Measurements from ENCODE around the gene GPC3. TPM values are rescaled to one million over a fixed set of nuclear protein-coding genes. Genes with fewer than 3 reads are reported as not detected.

Gene GPC3
- total and polyA plus RNA-seq, 4 experiments from 2014 or later: 0.20 to 2.4 (median 0.22) TPM; not detected in 1

DNA sequence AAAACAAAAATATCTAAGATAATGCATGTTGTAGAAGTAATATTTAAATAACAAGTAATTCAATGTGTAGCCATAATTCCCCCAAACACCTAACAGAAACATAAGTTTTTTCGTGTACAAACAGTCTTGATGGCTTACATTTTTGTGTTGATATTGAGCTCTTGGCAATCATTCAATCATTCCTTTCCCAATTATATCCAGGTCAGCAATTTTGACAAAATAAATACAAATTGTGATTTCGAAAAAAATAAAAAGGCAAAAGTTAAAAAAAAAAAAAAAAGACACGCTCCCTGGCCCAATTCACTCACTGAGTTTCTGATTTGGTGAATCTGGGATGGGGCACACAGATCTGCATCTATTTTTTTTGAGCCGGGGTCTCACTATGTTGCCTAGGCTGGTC is 382.5 kb downstream of the GPC3 start:
- no peaks in the 10 kb centered on the region for H3K9me3 Mint-ChIP-seq
- CTCF ChIA-PET (ENCODE audit: partially characterized antibody): no interaction called here

DNA sequence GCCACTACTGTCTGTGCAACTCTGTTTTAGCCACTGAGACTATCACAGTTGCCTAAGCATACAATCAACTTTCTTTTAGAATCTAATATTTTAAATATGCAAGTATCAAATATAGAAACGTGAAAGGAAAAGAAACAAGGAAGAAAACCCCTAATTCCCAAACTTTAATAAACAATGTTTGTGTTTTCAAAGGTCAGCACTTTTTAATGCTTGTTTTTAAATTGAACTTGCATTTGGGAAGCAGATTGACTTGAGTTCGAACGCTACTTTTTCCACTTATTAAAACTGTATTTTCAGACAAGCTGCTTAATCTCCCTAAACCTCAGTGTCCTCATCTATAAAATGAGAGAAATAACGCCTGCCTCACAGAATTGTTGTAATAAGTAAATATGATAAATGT is 384.3 kb downstream of the GPC3 start:
- no peaks in the 10 kb centered on the region for H3K9me3 Mint-ChIP-seq
- POLR2A ChIA-PET (ENCODE audit: partially characterized antibody): no interaction called here

More for the DNA sequence above, 382.5 kb downstream of the GPC3 start:
- Histone ChIP-seq H3K9me3 (ENCODE audit: control insufficient read depth in 1 of 2, low read length in 2 of 2) (no peaks in the 10 kb centered on the region), H3K4me3 (ENCODE audit: low read length in 2 of 2) (no peak overlapping the region), H3K4me1 (ENCODE audit: insufficient read depth, low read length) (no peaks in the 10 kb centered on the region), H3K27me3 (ENCODE audit: insufficient read depth, low read length) (no peaks in the 10 kb centered on the region), H3K36me3 (ENCODE audit: insufficient read depth, low read length) (no peaks in the 10 kb centered on the region), H3K27ac (ENCODE audit: low read depth, low read length) (no peak overlapping the region)
- intact Hi-C loops (cut with micrococcal nuclease): no loop called here
- Mint-ChIP-seq H3K27ac (no peak overlapping the region), H3K4me1 (no peaks in the 10 kb centered on the region), H3K36me3 (no peaks in the 10 kb centered on the region), H3K4me3 (no peak overlapping the region), H3K27me3 (peaks cover 2 to 3% of the 10 kb centered on the region in 2 donors)
- POLR2A ChIA-PET (ENCODE audit: partially characterized antibody): no interaction called here
- no peak for DNase-seq

DNA sequence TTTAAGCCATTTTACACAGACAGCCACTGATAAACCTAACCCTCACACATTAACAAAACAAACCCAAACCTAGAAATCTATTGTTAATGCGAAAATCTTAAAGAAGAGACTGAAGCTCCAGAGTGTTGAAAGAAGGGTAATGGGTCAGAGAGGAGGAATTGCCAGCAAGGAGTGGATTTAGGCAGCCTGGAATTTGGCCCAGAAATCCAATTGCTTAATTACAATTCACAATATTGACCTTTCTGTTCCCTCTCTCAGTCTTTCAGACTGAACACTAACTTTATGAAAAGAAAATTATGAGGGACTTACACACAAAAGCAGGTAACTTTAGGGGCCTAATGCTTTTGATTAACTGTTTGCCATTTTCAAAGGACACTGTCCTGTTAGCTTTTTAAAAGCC is 384.9 kb downstream of the GPC3 start:
- no peaks in the 10 kb centered on the region for H3K36me3 Mint-ChIP-seq
- no peaks in the 10 kb centered on the region for H3K9me3 Mint-ChIP-seq
- POLR2A ChIA-PET (ENCODE audit: partially characterized antibody): no interaction called here
- Histone ChIP-seq H3K4me3 (ENCODE audit: low read length in 2 of 2) (no peak overlapping the region), H3K4me1 (ENCODE audit: insufficient read depth, low read length) (no peaks in the 10 kb centered on the region), H3K27ac (ENCODE audit: low read depth, low read length) (no peak overlapping the region), H3K27me3 (ENCODE audit: insufficient read depth, low read length) (no peaks in the 10 kb centered on the region), H3K9me3 (ENCODE audit: control insufficient read depth in 1 of 2, low read length in 2 of 2) (no peaks in the 10 kb centered on the region), H3K36me3 (ENCODE audit: insufficient read depth, low read length) (no peaks in the 10 kb centered on the region)
- DNase-seq: no peak
- H3K27me3 Mint-ChIP-seq: peaks cover 0 to 3% of the 10 kb centered on the region in 2 donors
- intact Hi-C loops (cut with micrococcal nuclease): no loop called here
- CTCF ChIA-PET (ENCODE audit: partially characterized antibody): no interaction called here
- H3K4me1 Mint-ChIP-seq: no peaks in the 10 kb centered on the region
- no peak overlapping the region for H3K27ac Mint-ChIP-seq
- H3K4me3 Mint-ChIP-seq: no peak overlapping the region

More for the DNA sequence above, 384.3 kb downstream of the GPC3 start:
- Mint-ChIP-seq H3K27ac (no peak overlapping the region), H3K27me3 (peaks cover 2 to 3% of the 10 kb centered on the region in 2 donors), H3K4me1 (no peaks in the 10 kb centered on the region), H3K4me3 (no peak overlapping the region), H3K36me3 (no peaks in the 10 kb centered on the region)
- no peak for DNase-seq
- no peak overlapping the region for H3K4me3 ChIP-seq (ENCODE audit: low read length in 2 of 2)
- no peaks in the 10 kb centered on the region for H3K4me1 ChIP-seq (ENCODE audit: insufficient read depth, low read length)
- CTCF ChIA-PET (ENCODE audit: partially characterized antibody): no interaction called here
- H3K27me3 ChIP-seq (ENCODE audit: insufficient read depth, low read length): no peaks in the 10 kb centered on the region
- intact Hi-C loops (cut with micrococcal nuclease): no loop called here
- no peaks in the 10 kb centered on the region for H3K9me3 ChIP-seq (ENCODE audit: control insufficient read depth in 1 of 2, low read length in 2 of 2)
- no peaks in the 10 kb centered on the region for H3K36me3 ChIP-seq (ENCODE audit: insufficient read depth, low read length)
- H3K27ac ChIP-seq (ENCODE audit: low read depth, low read length): no peak overlapping the region

DNA sequence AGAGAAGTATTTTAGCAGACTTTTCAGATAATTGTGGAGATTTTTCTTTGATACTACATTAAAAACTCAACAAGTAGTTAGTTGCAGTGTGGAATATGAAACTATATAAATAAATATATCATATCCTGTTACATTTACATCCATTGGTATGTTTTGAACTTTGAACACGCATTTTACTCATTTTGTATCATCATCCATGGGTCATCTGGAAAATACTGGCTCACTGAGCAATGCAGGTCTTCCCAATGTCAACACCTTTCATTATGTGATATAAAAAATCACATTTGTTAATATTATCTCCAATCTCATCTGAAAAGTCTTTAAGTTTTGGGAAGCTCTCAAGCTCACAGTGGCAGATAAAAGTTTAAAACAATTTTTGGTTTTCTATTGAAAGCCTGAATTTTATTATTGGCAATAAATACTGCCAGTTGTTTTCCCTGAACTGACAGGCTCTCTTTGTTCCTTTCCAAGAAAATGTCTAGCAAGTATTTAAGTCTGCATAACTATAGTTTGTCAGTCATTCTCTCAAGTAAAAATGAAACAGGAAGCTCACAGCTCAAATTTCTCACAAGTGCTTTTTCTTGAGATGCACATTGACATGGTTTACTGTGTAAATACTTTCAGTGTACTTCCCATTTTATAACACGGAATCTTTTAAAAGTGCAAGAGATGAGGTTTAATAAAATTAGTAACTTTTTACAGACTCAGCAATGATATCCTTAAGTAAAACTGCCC is 386.6 kb downstream of the GPC3 start:
- H3K36me3 ChIP-seq (ENCODE audit: insufficient read depth, low read length): no peaks in the 10 kb centered on the region
- Mint-ChIP-seq H3K4me1 (no peaks in the 10 kb centered on the region), H3K27me3 (peaks cover 0 to 3% of the 10 kb centered on the region in 2 donors), H3K9me3 (no peaks in the 10 kb centered on the region), H3K36me3 (no peaks in the 10 kb centered on the region), H3K4me3 (no peak overlapping the region), H3K27ac (no peak overlapping the region)
- ChIA-PET POLR2A (ENCODE audit: partially characterized antibody) (no interaction called here), CTCF (ENCODE audit: partially characterized antibody) (no interaction called here)
- H3K27ac ChIP-seq (ENCODE audit: low read depth, low read length): no peak overlapping the region
- H3K9me3 ChIP-seq (ENCODE audit: control insufficient read depth in 1 of 2, low read length in 2 of 2): no peaks in the 10 kb centered on the region
- intact Hi-C loops (cut with micrococcal nuclease): no loop called here
- no peaks in the 10 kb centered on the region for H3K4me1 ChIP-seq (ENCODE audit: insufficient read depth, low read length)
- H3K27me3 ChIP-seq (ENCODE audit: insufficient read depth, low read length): no peaks in the 10 kb centered on the region
- no peak overlapping the region for H3K4me3 ChIP-seq (ENCODE audit: low read length in 2 of 2)
- no peak for DNase-seq

DNA sequence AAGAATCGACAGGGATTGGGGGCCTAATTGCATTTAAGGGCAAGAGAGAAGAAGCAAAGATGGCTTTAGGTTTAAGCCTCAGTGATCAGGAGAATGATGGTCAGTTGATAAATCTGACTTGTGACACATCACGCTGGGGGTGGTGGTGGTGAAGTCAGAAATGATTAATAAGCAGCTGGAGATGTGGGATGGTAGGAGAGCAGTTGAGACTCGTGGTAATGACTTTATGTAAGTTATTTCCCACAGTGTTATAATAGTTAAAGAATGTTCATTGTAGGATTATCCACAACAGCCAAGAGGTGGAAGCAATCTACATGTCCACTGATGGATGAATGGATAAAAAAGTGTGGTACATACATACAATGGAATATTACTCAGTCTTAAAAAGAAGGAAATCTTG is 391.2 kb downstream of the GPC3 start:
- H3K9me3 Mint-ChIP-seq: no peaks in the 10 kb centered on the region
- no peaks in the 10 kb centered on the region for H3K36me3 ChIP-seq (ENCODE audit: insufficient read depth, low read length)
- no peak for DNase-seq
- H3K27me3 ChIP-seq (ENCODE audit: insufficient read depth, low read length): no peaks in the 10 kb centered on the region
- no peak overlapping the region for H3K4me3 Mint-ChIP-seq
- ChIA-PET POLR2A (ENCODE audit: partially characterized antibody) (no interaction called here), CTCF (ENCODE audit: partially characterized antibody) (no interaction called here)
- H3K9me3 ChIP-seq (ENCODE audit: control insufficient read depth in 1 of 2, low read length in 2 of 2): no peaks in the 10 kb centered on the region
- no peaks in the 10 kb centered on the region for H3K4me1 Mint-ChIP-seq
- intact Hi-C loops (cut with micrococcal nuclease): no loop called here
- no peaks in the 10 kb centered on the region for H3K36me3 Mint-ChIP-seq
- no peaks in the 10 kb centered on the region for H3K27me3 Mint-ChIP-seq
- no peaks in the 10 kb centered on the region for H3K4me1 ChIP-seq (ENCODE audit: insufficient read depth, low read length)
- no peak overlapping the region for H3K27ac ChIP-seq (ENCODE audit: low read depth, low read length)
- no peak overlapping the region for H3K4me3 ChIP-seq (ENCODE audit: low read length in 2 of 2)
- peak overlapping the region in 1 of 7 donors; percentile 43 for H3K27ac Mint-ChIP-seq

DNA sequence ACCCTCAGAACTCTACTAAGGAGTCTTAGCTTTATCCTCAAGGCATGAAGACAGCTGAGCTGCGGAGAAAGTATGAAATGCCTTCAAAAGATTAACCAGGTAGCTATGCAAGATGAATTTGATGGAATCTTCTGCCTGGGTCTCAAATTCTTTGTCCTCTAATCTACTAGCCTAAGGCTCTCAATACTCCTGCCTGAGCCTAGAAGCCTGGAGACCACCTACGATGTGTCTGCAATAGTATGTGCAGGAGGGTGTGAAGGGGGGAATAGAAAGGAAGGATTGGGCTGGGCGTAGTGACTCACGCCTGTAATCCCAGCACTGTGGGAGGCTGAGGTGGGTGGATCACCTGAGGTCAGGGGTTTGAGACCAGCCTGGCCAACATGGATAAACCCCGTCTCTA is 391.9 kb downstream of the GPC3 start:
- H3K36me3 ChIP-seq (ENCODE audit: insufficient read depth, low read length): no peaks in the 10 kb centered on the region
- peak overlapping the region in 1 of 8 donors; percentile 21 for H3K4me3 Mint-ChIP-seq
- H3K4me1 ChIP-seq (ENCODE audit: insufficient read depth, low read length): no peaks in the 10 kb centered on the region
- no peak for DNase-seq
- no peak overlapping the region for H3K27ac ChIP-seq (ENCODE audit: low read depth, low read length)
- H3K27me3 Mint-ChIP-seq: no peaks in the 10 kb centered on the region
- H3K36me3 Mint-ChIP-seq: no peaks in the 10 kb centered on the region
- no peaks in the 10 kb centered on the region for H3K27me3 ChIP-seq (ENCODE audit: insufficient read depth, low read length)
- H3K27ac Mint-ChIP-seq: peak overlapping the region in 1 of 7 donors; percentile 68
- no peak overlapping the region for H3K4me3 ChIP-seq (ENCODE audit: low read length in 2 of 2)
- intact Hi-C loops (cut with micrococcal nuclease): no loop called here
- ChIA-PET CTCF (ENCODE audit: partially characterized antibody) (no interaction called here), POLR2A (ENCODE audit: partially characterized antibody) (no interaction called here)
- no peaks in the 10 kb centered on the region for H3K9me3 Mint-ChIP-seq
- no peaks in the 10 kb centered on the region for H3K4me1 Mint-ChIP-seq
- H3K9me3 ChIP-seq (ENCODE audit: control insufficient read depth in 1 of 2, low read length in 2 of 2): no peaks in the 10 kb centered on the region

DNA sequence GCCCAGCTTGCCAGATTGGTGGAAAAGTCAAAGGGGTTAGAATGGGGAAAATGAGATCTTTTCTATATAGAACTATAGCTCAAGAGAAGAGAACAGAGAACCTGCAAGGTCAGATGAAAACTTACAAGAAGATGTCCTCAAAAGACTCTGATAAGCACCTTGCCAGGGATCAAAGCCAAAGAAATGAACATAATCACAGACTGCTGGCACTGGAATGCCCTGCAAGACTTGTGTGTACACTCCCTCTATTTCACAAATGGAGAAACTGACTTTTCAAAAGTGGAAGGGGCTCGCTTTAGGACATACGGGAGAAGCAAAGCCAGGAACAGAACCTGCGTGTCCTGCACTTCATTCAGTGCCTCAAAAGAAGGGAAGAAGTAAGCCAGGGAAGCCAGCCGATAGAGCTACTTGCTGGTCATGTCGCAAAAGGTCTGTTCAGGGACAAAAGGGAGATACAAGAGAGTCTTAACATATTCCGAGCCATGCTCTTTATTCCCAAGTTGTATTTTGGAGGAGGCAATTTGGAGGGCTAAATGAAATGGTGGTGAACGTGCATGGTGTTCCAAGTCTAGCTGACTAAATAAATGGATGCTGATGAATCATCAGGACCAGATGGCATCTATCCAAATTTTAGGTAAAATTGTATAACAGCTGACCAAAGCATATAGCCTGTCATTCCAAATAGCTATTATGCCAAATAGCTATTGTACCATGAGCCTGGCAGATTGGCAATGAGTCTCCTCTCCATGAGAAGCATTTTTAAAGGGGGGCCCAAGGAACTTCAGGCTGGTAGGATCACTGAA is 394.5 kb downstream of the GPC3 start:
- Mint-ChIP-seq H3K27ac (no peak overlapping the region), H3K9me3 (no peaks in the 10 kb centered on the region), H3K4me1 (no peaks in the 10 kb centered on the region), H3K27me3 (no peaks in the 10 kb centered on the region), H3K4me3 (no peak overlapping the region), H3K36me3 (no peaks in the 10 kb centered on the region)
- intact Hi-C loops (cut with micrococcal nuclease): no loop called here
- H3K4me3 ChIP-seq (ENCODE audit: low read length in 2 of 2): no peak overlapping the region
- POLR2A ChIA-PET (ENCODE audit: partially characterized antibody): no interaction called here
- CTCF ChIA-PET (ENCODE audit: partially characterized antibody): no interaction called here
- H3K36me3 ChIP-seq (ENCODE audit: insufficient read depth, low read length): no peaks in the 10 kb centered on the region
- no peak for DNase-seq
- H3K27ac ChIP-seq (ENCODE audit: low read depth, low read length): no peak overlapping the region
- no peaks in the 10 kb centered on the region for H3K27me3 ChIP-seq (ENCODE audit: insufficient read depth, low read length)
- H3K4me1 ChIP-seq (ENCODE audit: insufficient read depth, low read length): no peaks in the 10 kb centered on the region
- no peaks in the 10 kb centered on the region for H3K9me3 ChIP-seq (ENCODE audit: control insufficient read depth in 1 of 2, low read length in 2 of 2)

All from CD4-positive, alpha-beta memory T cell (primary cell).